Vagina (tissue), 2 donors: ENCODE data around the gene CD4.

Experiments
- CTCF ChIP-seq, 3 experiments: fragments of 450-650 bp in 2 of 3; fragments of 200-600 bp in 1 of 3; sonication (generic) in 1 of 3; IDR thresholded peaks; one replicate each; pipeline ENCODE4 v1.5.1; 2017 to 2019; ENCODE audit warnings: antibody characterized with exemption in 3 of 3, mild to moderate bottlenecking in 2 of 3, moderate library complexity in 2 of 3
- POLR2A ChIP-seq, 2 donors: fragments of 450-650 bp; IDR thresholded peaks; one replicate each; pipeline ENCODE4 v1.6.1; 2017; ENCODE audit warnings: antibody characterized with exemption in 2 of 2, mild to moderate bottlenecking in 2 of 2, moderate library complexity in 2 of 2
- POLR2AphosphoS5 ChIP-seq, 2 donors: sonication (generic); formaldehyde crosslinking; IDR thresholded peaks; one replicate each; pipeline ENCODE4 v1.9.0; 2017; ENCODE audit warnings: antibody characterized with exemption in 2 of 2, mild to moderate bottlenecking in 2 of 2, low read depth in 1 of 2; ENCODE audit not compliant: insufficient read depth in 1 of 2

- TF ChIP-seq POLR2A (IDR thresholded peaks at IDR 0.05) = no peak
- TF ChIP-seq POLR2AphosphoS5 (IDR thresholded peaks at IDR 0.05; ENCODE audit: insufficient read depth in 1 of 2, low read depth in 1 of 2) = no peak
- TF ChIP-seq CTCF (IDR thresholded peaks at IDR 0.05) = no peak
Observed at GRCh38 chr12:6830999-6831398, 41.7 kb downstream of the CD4 start.
